K562 (cell line): ENCODE data around the gene SCAMP3. TPM values are rescaled to one million over a fixed set of nuclear protein-coding genes. Genes with fewer than 3 reads are reported as not detected.

Experiments
- DNMT1 ChIP-seq: fragments of 450-650 bp; IDR thresholded peaks from 2 replicates; pipeline ENCODE4 v1.6.1; 2016; ENCODE audit warnings: antibody characterized with exemption, mild to moderate bottlenecking
- ELF4 ChIP-seq: fragments of 450-650 bp; formaldehyde crosslinking; IDR thresholded peaks from 2 replicates; pipeline ENCODE4 v1.4.0; 2022; ENCODE audit warnings: missing genetic modification characterization
- FOXK1 ChIP-seq: sonication (generic); formaldehyde crosslinking; IDR thresholded peaks from 2 replicates; pipeline ENCODE4 v1.8.0; 2022; ENCODE audit warnings: missing genetic modification reagents, mild to moderate bottlenecking, borderline replicate concordance
- JUNB ChIP-seq: fragments of 450-650 bp; formaldehyde crosslinking; conservative IDR thresholded peaks from 2 replicates; pipeline ENCODE4 v1.4.0; 2020; ENCODE audit warnings: mild to moderate bottlenecking
- KLF13 ChIP-seq: fragments of 450-650 bp; IDR thresholded peaks from 2 replicates; pipeline ENCODE4 v1.6.1; 2016; ENCODE audit warnings: missing genetic modification characterization, low read depth, mild to moderate bottlenecking, missing compliant biosample characterization, moderate library complexity, borderline replicate concordance
- NR2C2 ChIP-seq, 2 experiments: fragments of 200-800 bp in 1 of 2; sonication (Bioruptor generic) in 1 of 2; sonication (generic) in 1 of 2; formaldehyde crosslinking in 1 of 2; IDR thresholded peaks; 2 replicates each; pipeline versions ENCODE4 v1.6.1 to v1.8.0; 2016 to 2022; ENCODE audit warnings: mild to moderate bottlenecking in 1 of 2, missing compliant biosample characterization in 1 of 2, missing genetic modification characterization in 1 of 2, missing genetic modification reagents in 1 of 2
- PHB2 ChIP-seq: fragments of 450-650 bp; IDR thresholded peaks from 2 replicates; pipeline ENCODE4 v1.6.1; 2017; ENCODE audit warnings: low read depth
- POLR2G ChIP-seq: fragments of 200-400 bp; formaldehyde crosslinking; IDR thresholded peaks from 2 replicates; pipeline ENCODE4 v1.6.1; 2017; ENCODE audit warnings: low read depth, mild to moderate bottlenecking, antibody characterized with exemption, low read length, moderate library complexity
- PRMT5 ChIP-seq: sonication (generic); formaldehyde crosslinking; IDR thresholded peaks from 2 replicates; pipeline ENCODE4 v1.5.0; 2020; ENCODE audit warnings: missing genetic modification reagents
- SMARCA4 ChIP-seq: fragments of 450-650 bp; IDR thresholded peaks from 2 replicates; pipeline ENCODE4 v1.6.1; 2016
- ZNF436 ChIP-seq: fragments of 250-450, 450-650 bp; sonication (Bioruptor Pico); formaldehyde crosslinking; IDR thresholded peaks from 2 replicates; pipeline ENCODE4 v1.7.0; 2020; ENCODE audit warnings: mild to moderate bottlenecking
- ZNF79 ChIP-seq: fragments of 250-450 bp; sonication (Bioruptor Pico); IDR thresholded peaks from 2 replicates; pipeline ENCODE4 v1.4.0; 2020; ENCODE audit warnings: low read depth, mild to moderate bottlenecking, moderate library complexity
- polyA plus RNA-seq, 8 experiments: library from polyadenylated mRNA; depleted of rRNA in 4 of 8; stranded (reverse) in 5 of 8; unstranded in 3 of 8; fragments of >200 nt; fragmentation: Nextera tagmentation in 2 of 8; fragmentation: Illumina TruSeq in 1 of 8; extraction: Ambion mirVana in 2 of 8; extraction: Trizol in 1 of 8; gene quantifications; 2 replicates each; pipeline versions ENCODE4 v1.2.1 to v1.2.3, GENCODE V29; 2011 to 2014; ENCODE audit warnings: inconsistent platforms in 1 of 8, missing spikeins in 1 of 8
- total RNA-seq, 7 experiments: library from RNA; depleted of rRNA in 6 of 7; stranded (reverse); fragments of >200 nt in 6 of 7; fragmentation: Illumina TruSeq in 2 of 7; extraction: Trizol in 2 of 7; gene quantifications; 2 replicates each; pipeline versions ENCODE4 v1.2.1 to v1.2.3, GENCODE V29; 2011 to 2021; ENCODE audit warnings: low replicate concordance in 1 of 7
- TF ChIP-seq, protein P1 (sequence below): sonication (generic); formaldehyde crosslinking; IDR thresholded peaks from 2 replicates; pipeline ENCODE4 v1.8.0; 2022; ENCODE audit warnings: missing genetic modification reagents, mild to moderate bottlenecking, borderline replicate concordance
- TF ChIP-seq, protein P2 (sequence below), 2 experiments: fragments of 450-650 bp in 1 of 2; sonication (generic) in 1 of 2; formaldehyde crosslinking in 1 of 2; IDR thresholded peaks; 2 replicates each; pipeline versions ENCODE4 v1.7.1 to v1.9.0; 2016 to 2022; ENCODE audit warnings: inconsistent platforms in 1 of 2, mild to moderate bottlenecking in 1 of 2, missing genetic modification reagents in 1 of 2
- TF ChIP-seq, protein P3 (sequence below): fragments of 450-650 bp; formaldehyde crosslinking; conservative IDR thresholded peaks from 2 replicates; pipeline ENCODE4 v1.4.0; 2022; ENCODE audit warnings: mild to moderate bottlenecking, missing genetic modification characterization

The SCAMP3 gene
- total and polyA plus RNA-seq, 9 of the 15 experiments (the other 6 are each of a cell fraction or from before 2014, with no cell fraction given), result 14.2 to 131 (median 86.1) TPM

DNA sequence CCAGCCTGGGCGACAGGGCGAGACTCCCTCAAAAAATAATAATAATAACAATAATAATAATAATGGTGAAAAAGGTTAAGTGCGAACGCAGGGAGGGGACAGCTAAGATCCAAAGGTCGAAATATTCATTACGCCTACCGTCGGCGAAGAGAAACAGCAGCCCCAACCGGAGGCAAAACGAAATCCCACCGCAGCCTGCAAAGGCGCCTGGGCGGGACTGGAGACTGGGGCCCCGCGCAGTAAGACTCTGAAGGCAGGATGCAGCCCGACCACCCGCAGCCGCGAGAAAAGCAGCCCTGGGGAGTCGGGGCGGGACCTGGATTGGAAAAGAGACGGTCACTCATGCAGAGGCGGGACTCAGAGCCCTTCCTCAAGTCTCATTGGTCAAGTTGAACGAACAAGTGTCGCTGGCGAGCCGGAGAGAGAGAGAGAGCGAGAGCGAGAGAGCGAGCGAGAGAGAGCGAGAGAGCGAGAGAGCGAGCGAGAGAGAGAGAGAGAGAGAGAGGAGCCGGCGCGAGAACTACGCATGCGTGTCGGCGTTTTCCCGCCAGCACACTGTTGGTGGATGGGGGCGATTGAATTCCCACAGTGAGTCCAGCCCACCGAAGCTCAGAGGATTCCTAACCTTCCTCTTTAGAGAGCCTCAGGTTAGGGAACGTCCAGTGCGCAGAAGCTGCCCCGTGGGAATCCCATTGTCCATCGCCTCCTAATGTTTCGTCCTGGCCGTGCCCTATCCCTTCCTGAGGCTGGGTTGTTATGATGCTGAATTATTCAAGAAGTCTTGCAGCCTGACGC, 17.6 kb downstream of the SCAMP3 start (continued):
- peak; percentile 88; the same call in 1 of the 2 replicates for TF ChIP-seq KLF13 (tag)
- no peak for TF ChIP-seq JUNB (CRISPR knock-in tag)
- 0 out of 2 replicates have a peak, but pooled peaks have one; percentile 56 for TF ChIP-seq PRMT5 (CRISPR knock-in tag)
- TF ChIP-seq ZNF79, result 0 out of 2 replicates have a peak, but pooled peaks have one; percentile 30
- TF ChIP-seq FOXK1 (CRISPR knock-in tag), result peak; percentile 95; the same call in 1 of the 2 replicates
- TF ChIP-seq POLR2G, result peak; percentile 97
- peak; percentile 93 for TF ChIP-seq SMARCA4
- TF ChIP-seq, protein P1, sequence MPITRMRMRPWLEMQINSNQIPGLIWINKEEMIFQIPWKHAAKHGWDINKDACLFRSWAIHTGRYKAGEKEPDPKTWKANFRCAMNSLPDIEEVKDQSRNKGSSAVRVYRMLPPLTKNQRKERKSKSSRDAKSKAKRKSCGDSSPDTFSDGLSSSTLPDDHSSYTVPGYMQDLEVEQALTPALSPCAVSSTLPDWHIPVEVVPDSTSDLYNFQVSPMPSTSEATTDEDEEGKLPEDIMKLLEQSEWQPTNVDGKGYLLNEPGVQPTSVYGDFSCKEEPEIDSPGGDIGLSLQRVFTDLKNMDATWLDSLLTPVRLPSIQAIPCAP (CRISPR knock-in tag), result peak; percentile 78; the same call in 1 of the 2 replicates
- TF ChIP-seq PHB2, result peak; percentile 58; the same call in 1 of the 2 replicates
- TF ChIP-seq, protein P2, sequence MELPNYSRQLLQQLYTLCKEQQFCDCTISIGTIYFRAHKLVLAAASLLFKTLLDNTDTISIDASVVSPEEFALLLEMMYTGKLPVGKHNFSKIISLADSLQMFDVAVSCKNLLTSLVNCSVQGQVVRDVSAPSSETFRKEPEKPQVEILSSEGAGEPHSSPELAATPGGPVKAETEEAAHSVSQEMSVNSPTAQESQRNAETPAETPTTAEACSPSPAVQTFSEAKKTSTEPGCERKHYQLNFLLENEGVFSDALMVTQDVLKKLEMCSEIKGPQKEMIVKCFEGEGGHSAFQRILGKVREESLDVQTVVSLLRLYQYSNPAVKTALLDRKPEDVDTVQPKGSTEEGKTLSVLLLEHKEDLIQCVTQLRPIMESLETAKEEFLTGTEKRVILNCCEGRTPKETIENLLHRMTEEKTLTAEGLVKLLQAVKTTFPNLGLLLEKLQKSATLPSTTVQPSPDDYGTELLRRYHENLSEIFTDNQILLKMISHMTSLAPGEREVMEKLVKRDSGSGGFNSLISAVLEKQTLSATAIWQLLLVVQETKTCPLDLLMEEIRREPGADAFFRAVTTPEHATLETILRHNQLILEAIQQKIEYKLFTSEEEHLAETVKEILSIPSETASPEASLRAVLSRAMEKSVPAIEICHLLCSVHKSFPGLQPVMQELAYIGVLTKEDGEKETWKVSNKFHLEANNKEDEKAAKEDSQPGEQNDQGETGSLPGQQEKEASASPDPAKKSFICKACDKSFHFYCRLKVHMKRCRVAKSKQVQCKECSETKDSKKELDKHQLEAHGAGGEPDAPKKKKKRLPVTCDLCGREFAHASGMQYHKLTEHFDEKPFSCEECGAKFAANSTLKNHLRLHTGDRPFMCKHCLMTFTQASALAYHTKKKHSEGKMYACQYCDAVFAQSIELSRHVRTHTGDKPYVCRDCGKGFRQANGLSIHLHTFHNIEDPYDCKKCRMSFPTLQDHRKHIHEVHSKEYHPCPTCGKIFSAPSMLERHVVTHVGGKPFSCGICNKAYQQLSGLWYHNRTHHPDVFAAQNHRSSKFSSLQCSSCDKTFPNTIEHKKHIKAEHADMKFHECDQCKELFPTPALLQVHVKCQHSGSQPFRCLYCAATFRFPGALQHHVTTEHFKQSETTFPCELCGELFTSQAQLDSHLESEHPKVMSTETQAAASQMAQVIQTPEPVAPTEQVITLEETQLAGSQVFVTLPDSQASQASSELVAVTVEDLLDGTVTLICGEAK (IDR thresholded peaks at IDR 0.05), result peak; percentile 61
- TF ChIP-seq, protein P2 (CRISPR knock-in tag; IDR thresholded peaks at IDR 0.05), result no peak
- TF ChIP-seq, protein P3, sequence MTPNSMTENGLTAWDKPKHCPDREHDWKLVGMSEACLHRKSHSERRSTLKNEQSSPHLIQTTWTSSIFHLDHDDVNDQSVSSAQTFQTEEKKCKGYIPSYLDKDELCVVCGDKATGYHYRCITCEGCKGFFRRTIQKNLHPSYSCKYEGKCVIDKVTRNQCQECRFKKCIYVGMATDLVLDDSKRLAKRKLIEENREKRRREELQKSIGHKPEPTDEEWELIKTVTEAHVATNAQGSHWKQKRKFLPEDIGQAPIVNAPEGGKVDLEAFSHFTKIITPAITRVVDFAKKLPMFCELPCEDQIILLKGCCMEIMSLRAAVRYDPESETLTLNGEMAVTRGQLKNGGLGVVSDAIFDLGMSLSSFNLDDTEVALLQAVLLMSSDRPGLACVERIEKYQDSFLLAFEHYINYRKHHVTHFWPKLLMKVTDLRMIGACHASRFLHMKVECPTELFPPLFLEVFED, result peak; percentile 96
- peak; percentile 96 for TF ChIP-seq ELF4
- TF ChIP-seq DNMT1, result peak; percentile 97
- peak; percentile 91 for TF ChIP-seq NR2C2 (CRISPR knock-in tag; IDR thresholded peaks at IDR 0.05)
- peak; percentile 74 for TF ChIP-seq NR2C2 (tag; IDR thresholded peaks at IDR 0.05)
- TF ChIP-seq ZNF436 (CRISPR knock-in tag), result no peak
